HEK293 (cell line): Measurements from ENCODE around the gene ITPKB.

Experiments
- CTCF ChIA-PET: fragments of 350-600 bp; formaldehyde crosslinking; extraction: SDS; loops from one replicate; lab custom pipeline; 2021; ENCODE audit warnings: antibody characterized with exemption; lab: Yijun Ruan, JAX
- POLR2A ChIA-PET: fragments of 300-600 bp; formaldehyde crosslinking; extraction: SDS; loops from one replicate; lab custom pipeline; 2020; ENCODE audit warnings: antibody characterized with exemption, inconsistent platforms; lab: Yijun Ruan, JAX
- H3K27ac ChIP-seq: fragments of 200-500 bp; sonication (Bioruptor generic); 2 replicates; pipeline ENCODE4 v1.5.1; 2014; ENCODE audit warnings: low read depth, low read length, control low read depth, inconsistent platforms; ENCODE audit errors: extremely low read depth
- H3K36me3 ChIP-seq, 2 experiments: fragments of 200-500 bp in 1 of 2; sonication (Bioruptor generic) in 1 of 2; 1 replicate in 1 of 2; 2 replicates in 1 of 2; pipeline ENCODE4 v1.5.1; 2014 to 2017; ENCODE audit warnings: inconsistent platforms in 2 of 2, low read length in 2 of 2; ENCODE audit not compliant: control insufficient read depth in 2 of 2, insufficient read depth in 1 of 2
- H3K4me1 ChIP-seq: fragments of 200-500 bp; sonication (Bioruptor generic); 2 replicates; pipeline ENCODE4 v1.5.1; 2014; ENCODE audit warnings: mild to moderate bottlenecking, low read length, inconsistent platforms; ENCODE audit not compliant: control insufficient read depth, insufficient read depth
- H3K4me3 ChIP-seq: 2 replicates; pipeline ENCODE4 v1.5.1; 2011; ENCODE audit warnings: low read depth, mild to moderate bottlenecking, control low read depth, low read length, moderate library complexity
- H3K9me3 ChIP-seq: fragments of 200-500 bp; sonication (Bioruptor generic); 2 replicates; pipeline ENCODE4 v1.5.1; 2014; ENCODE audit warnings: low read depth, low read length, inconsistent platforms; ENCODE audit not compliant: control insufficient read depth, insufficient read depth
- CTCF ChIP-seq: fragments of 450-650 bp; formaldehyde crosslinking; IDR thresholded peaks from 2 replicates; pipeline ENCODE4 v1.5.1; 2016; ENCODE audit warnings: missing biosample characterization, missing genetic modification characterization
- FEZF1 ChIP-seq: fragments of 450-650 bp; formaldehyde crosslinking; IDR thresholded peaks from 2 replicates; pipeline ENCODE4 v1.5.1; 2016; ENCODE audit warnings: missing biosample characterization, missing genetic modification characterization
- GLI2 ChIP-seq: fragments of 450-650 bp; formaldehyde crosslinking; IDR thresholded peaks from 2 replicates; pipeline ENCODE4; 2017; ENCODE audit warnings: missing biosample characterization, missing genetic modification characterization, low read depth, borderline replicate concordance
- GLIS1 ChIP-seq: fragments of 450-650 bp; formaldehyde crosslinking; IDR thresholded peaks from 2 replicates; pipeline ENCODE4 v1.5.1; 2016; ENCODE audit warnings: missing biosample characterization, missing genetic modification characterization
- GLIS2 ChIP-seq: fragments of 450-650 bp; formaldehyde crosslinking; IDR thresholded peaks from 2 replicates; pipeline ENCODE4 v1.5.1; 2016; ENCODE audit warnings: missing biosample characterization, missing genetic modification characterization
- HOXD13 ChIP-seq: sonication (generic); formaldehyde crosslinking; IDR thresholded peaks from 2 replicates; pipeline ENCODE4 v1.8.0; 2022; ENCODE audit warnings: missing genetic modification reagents, borderline replicate concordance
- KLF7 ChIP-seq: fragments of 450-650 bp; formaldehyde crosslinking; IDR thresholded peaks from 2 replicates; pipeline ENCODE4 v1.5.1; 2016; ENCODE audit warnings: missing biosample characterization, missing genetic modification characterization, borderline replicate concordance
- KLF8 ChIP-seq: fragments of 450-650 bp; formaldehyde crosslinking; IDR thresholded peaks from 2 replicates; pipeline ENCODE4 v1.5.1; 2016; ENCODE audit warnings: missing biosample characterization, missing genetic modification characterization
- SALL2 ChIP-seq: fragments of 450-650 bp; formaldehyde crosslinking; IDR thresholded peaks from 2 replicates; pipeline ENCODE4 v1.5.0; 2017; ENCODE audit warnings: missing biosample characterization, mild to moderate bottlenecking, missing genetic modification characterization, borderline replicate concordance
- SP2 ChIP-seq: fragments of 450-650 bp; formaldehyde crosslinking; IDR thresholded peaks from 2 replicates; pipeline ENCODE4 v1.5.1; 2016; ENCODE audit warnings: missing biosample characterization, missing genetic modification characterization
- TRIM28 ChIP-seq: IDR thresholded peaks from 2 replicates; pipeline ENCODE4 v1.6.1; 2011; ENCODE audit warnings: low read length, control low read depth, borderline replicate concordance
- ZBTB21 ChIP-seq: fragments of 450-650 bp; formaldehyde crosslinking; IDR thresholded peaks from 2 replicates; pipeline ENCODE4 v1.5.1; 2017; ENCODE audit warnings: missing biosample characterization, missing genetic modification characterization
- ZFHX2 ChIP-seq: fragments of 450-650 bp; formaldehyde crosslinking; conservative IDR thresholded peaks from 2 replicates; pipeline ENCODE4 v1.5.1; 2016; ENCODE audit warnings: missing biosample characterization, missing genetic modification characterization
- ZFP41 ChIP-seq: fragments of 450-650 bp; formaldehyde crosslinking; IDR thresholded peaks from 2 replicates; pipeline ENCODE4 v1.5.1; 2016; ENCODE audit warnings: missing biosample characterization, missing genetic modification characterization, borderline replicate concordance
- ZNF174 ChIP-seq: fragments of 450-650 bp; formaldehyde crosslinking; IDR thresholded peaks from 2 replicates; pipeline ENCODE4 v1.5.0; 2017; ENCODE audit warnings: missing biosample characterization, mild to moderate bottlenecking, missing genetic modification characterization
- ZNF214 ChIP-seq: fragments of 450-650 bp; formaldehyde crosslinking; IDR thresholded peaks from 2 replicates; pipeline ENCODE4 v1.5.1; 2017; ENCODE audit warnings: missing biosample characterization, mild to moderate bottlenecking, missing genetic modification characterization, borderline replicate concordance
- ZNF350 ChIP-seq: fragments of 450-650 bp; formaldehyde crosslinking; IDR thresholded peaks from 2 replicates; pipeline ENCODE4 v1.5.0; 2017; ENCODE audit warnings: missing biosample characterization, mild to moderate bottlenecking, missing genetic modification characterization
- ZNF391 ChIP-seq: fragments of 450-650 bp; formaldehyde crosslinking; IDR thresholded peaks from 2 replicates; pipeline ENCODE4 v1.5.1; 2016; ENCODE audit warnings: low read depth, missing biosample characterization, missing genetic modification characterization, borderline replicate concordance
- ZNF521 ChIP-seq: fragments of 450-650 bp; formaldehyde crosslinking; IDR thresholded peaks from 2 replicates; pipeline ENCODE4 v1.5.1; 2017; ENCODE audit warnings: missing biosample characterization, mild to moderate bottlenecking, missing genetic modification characterization
- ZNF596 ChIP-seq: fragments of 450-650 bp; IDR thresholded peaks from 2 replicates; pipeline ENCODE4 v1.5.0; 2018; ENCODE audit warnings: missing biosample characterization, mild to moderate bottlenecking, missing genetic modification characterization, moderate library complexity
- ZNF600 ChIP-seq: fragments of 450-650 bp; formaldehyde crosslinking; IDR thresholded peaks from 2 replicates; pipeline ENCODE4 v1.5.1; 2016; ENCODE audit warnings: missing biosample characterization, missing genetic modification characterization
- ZNF624 ChIP-seq: fragments of 450-650 bp; formaldehyde crosslinking; IDR thresholded peaks from 2 replicates; pipeline ENCODE4 v1.5.1; 2017; ENCODE audit warnings: missing biosample characterization, missing genetic modification characterization
- ZNF776 ChIP-seq: fragments of 450-650 bp; formaldehyde crosslinking; IDR thresholded peaks from 2 replicates; pipeline ENCODE4 v1.5.0; 2017; ENCODE audit warnings: missing biosample characterization, missing genetic modification characterization, borderline replicate concordance
- ZNF792 ChIP-seq: fragments of 450-650 bp; formaldehyde crosslinking; IDR thresholded peaks from 2 replicates; pipeline ENCODE4 v1.5.1; 2016; ENCODE audit warnings: missing biosample characterization, missing genetic modification characterization
- ZNF830 ChIP-seq: fragments of 450-650 bp; IDR thresholded peaks from 2 replicates; pipeline ENCODE4 v1.5.0; 2018; ENCODE audit warnings: missing biosample characterization, missing genetic modification characterization, low read depth, mild to moderate bottlenecking, moderate library complexity
- ZNF837 ChIP-seq: fragments of 450-650 bp; formaldehyde crosslinking; IDR thresholded peaks from 2 replicates; pipeline ENCODE4 v1.5.1; 2016; ENCODE audit warnings: missing biosample characterization, missing genetic modification characterization
- TF ChIP-seq, protein P1 (sequence below): fragments of 450-650 bp; formaldehyde crosslinking; IDR thresholded peaks from 2 replicates; pipeline ENCODE4 v1.5.1; 2016; ENCODE audit warnings: missing biosample characterization, missing genetic modification characterization

The ITPKB gene

GRCh38 chr1:226638001-226638601 lies 101.0 kb downstream of the ITPKB start:
- H3K4me3 ChIP-seq = no peak overlapping the region
- H3K36me3 ChIP-seq = peaks cover 0 to 11% of the 10 kb centered on the region in 2 experiments; a peak in 2 of 3 replicates
- no peak for TF ChIP-seq ZNF792
- TF ChIP-seq SALL2 (tag by site-specific recombination) = no peak
- TF ChIP-seq HOXD13 (CRISPR knock-in tag) = no peak
- TF ChIP-seq ZNF596 = no peak
- no peak for TF ChIP-seq ZBTB21
- peak; percentile 29; the same call in 1 of the 2 replicates for TF ChIP-seq ZNF600 (tag by site-specific recombination)
- no peak for TF ChIP-seq ZNF776 (tag by site-specific recombination)
- no peak for TF ChIP-seq ZNF837
- TF ChIP-seq FEZF1 (tag by site-specific recombination) = no peak
- TF ChIP-seq ZFP41 (tag by site-specific recombination) = no peak
- TF ChIP-seq ZNF214 (tag by site-specific recombination) = no peak
- peak; percentile 73 for TF ChIP-seq GLIS1 (tag by site-specific recombination)
- TF ChIP-seq GLIS2 (tag by site-specific recombination) = peak; percentile 55
- TF ChIP-seq TRIM28 = no peak
- TF ChIP-seq GLI2 (tag by site-specific recombination) = no peak
- no peak for TF ChIP-seq ZNF624 (tag by site-specific recombination)
- 0 out of 2 replicates have a peak, but pooled peaks have one; percentile 14 for TF ChIP-seq ZFHX2 (tag by site-specific recombination)
- no peak for TF ChIP-seq ZNF830 (tag by site-specific recombination)
- TF ChIP-seq, protein P1, sequence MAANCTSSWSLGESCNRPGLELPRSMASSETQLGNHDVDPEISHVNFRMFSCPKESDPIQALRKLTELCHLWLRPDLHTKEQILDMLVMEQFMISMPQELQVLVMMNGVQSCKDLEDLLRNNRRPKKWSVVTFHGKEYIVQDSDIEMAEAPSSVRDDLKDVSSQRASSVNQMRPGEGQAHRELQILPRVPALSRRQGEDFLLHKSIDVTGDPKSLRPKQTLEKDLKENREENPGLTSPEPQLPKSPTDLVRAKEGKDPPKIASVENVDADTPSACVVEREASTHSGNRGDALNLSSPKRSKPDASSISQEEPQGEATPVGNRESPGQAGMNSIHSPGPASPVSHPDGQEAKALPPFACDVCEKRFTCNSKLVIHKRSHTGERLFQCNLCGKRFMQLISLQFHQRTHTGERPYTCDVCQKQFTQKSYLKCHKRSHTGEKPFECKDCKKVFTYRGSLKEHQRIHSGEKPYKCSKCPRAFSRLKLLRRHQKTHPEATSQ = no peak
- TF ChIP-seq ZNF521 (tag by site-specific recombination) = no peak
- TF ChIP-seq ZNF174 = no peak
- no peak for TF ChIP-seq ZNF350 (tag by site-specific recombination)
- TF ChIP-seq KLF8 = no peak
- CTCF ChIA-PET = interaction anchor here (0.9 to 8.0 kb wide), 3 partner anchors 12 to 188 kb away, joined by 4 to 155 read pairs (median 4); no protein-coding TSS in a partner anchor
- POLR2A ChIA-PET = no interaction called here
- no peak overlapping the region for H3K27ac ChIP-seq
- 0 out of 2 replicates have a peak, but pooled peaks cover 2% of the 10 kb centered on the region for H3K4me1 ChIP-seq
- H3K9me3 ChIP-seq = no peaks in the 10 kb centered on the region

GRCh38 chr1:226637147-226637935 lies 101.7 kb downstream of the ITPKB start:
- no peak for TF ChIP-seq ZNF792
- no peak for TF ChIP-seq KLF7 (tag by site-specific recombination)
- TF ChIP-seq CTCF (tag by site-specific recombination) = peak; percentile 39; the same call in 1 of the 2 replicates
- TF ChIP-seq ZNF391 (tag by site-specific recombination) = no peak
- no peak for TF ChIP-seq SP2 (tag by site-specific recombination)
- TF ChIP-seq, all 188 proteins: peak for 1
- Histone ChIP-seq H3K27ac (no peak overlapping the region), H3K36me3 (peaks cover 0 to 11% of the 10 kb centered on the region in 2 experiments; a peak in 2 of 3 replicates), H3K9me3 (no peaks in the 10 kb centered on the region), H3K4me3 (no peak overlapping the region), H3K4me1 (no peaks in the 10 kb centered on the region)
- CTCF ChIA-PET = interaction anchor here (0.9 to 8.0 kb wide), 2 partner anchors 172 to 189 kb away, joined by 4 to 155 read pairs; no protein-coding TSS in a partner anchor
- POLR2A ChIA-PET = no interaction called here
